ENCODE results near the gene PTPN13. TPM values are rescaled to one million over a fixed set of nuclear protein-coding genes. Genes with fewer than 3 reads are reported as not detected.
A peak's percentile ranks its signal among the peaks of the same experiment; 100 is the strongest.

Gene PTPN13
- polyA plus RNA-seq, 3 donors = 115 to 155 (median 125) TPM

- DNase-seq (ENCODE audit: extremely low read depth in 1 of 11, low read depth in 9 of 11, low spot score in 4 of 11) = no peak
These were observed 165.2 kb downstream of the PTPN13 start for GRCh38 chr4:86759298-86759697.

- DNase-seq (ENCODE audit: extremely low read depth in 1 of 11, low read depth in 9 of 11, low spot score in 4 of 11) = no peak
These were observed 168.5 kb downstream of the PTPN13 start for GRCh38 chr4:86762649-86763048.

- no peak for DNase-seq (ENCODE audit: extremely low read depth in 1 of 11, low read depth in 9 of 11, low spot score in 4 of 11)
These were observed 175.7 kb downstream of the PTPN13 start for GRCh38 chr4:86769794-86770193.

DNA sequence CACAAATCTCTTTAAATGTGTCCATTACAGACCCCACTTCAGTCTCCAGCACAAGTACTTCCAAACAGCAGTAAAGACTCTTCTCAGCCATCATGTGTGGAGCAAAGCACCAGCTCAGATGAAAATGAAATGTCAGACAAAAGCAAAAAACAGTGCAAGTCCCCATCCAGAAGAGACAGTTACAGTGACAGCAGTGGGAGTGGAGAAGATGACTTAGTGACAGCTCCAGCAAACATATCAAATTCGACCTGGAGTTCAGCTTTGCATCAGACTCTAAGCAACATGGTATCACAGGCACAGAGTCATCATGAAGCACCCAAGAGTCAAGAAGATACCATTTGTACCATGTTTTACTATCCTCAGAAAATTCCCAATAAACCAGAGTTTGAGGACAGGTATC, 177.0 kb downstream of the PTPN13 start:
- DNase-seq (ENCODE audit: extremely low read depth in 1 of 11, low read depth in 9 of 11, low spot score in 4 of 11) = no peak

- DNase-seq (ENCODE audit: extremely low read depth in 1 of 11, low read depth in 9 of 11, low spot score in 4 of 11) = no peak
These were observed 180.9 kb downstream of the PTPN13 start for GRCh38 chr4:86775061-86775460.

DNA sequence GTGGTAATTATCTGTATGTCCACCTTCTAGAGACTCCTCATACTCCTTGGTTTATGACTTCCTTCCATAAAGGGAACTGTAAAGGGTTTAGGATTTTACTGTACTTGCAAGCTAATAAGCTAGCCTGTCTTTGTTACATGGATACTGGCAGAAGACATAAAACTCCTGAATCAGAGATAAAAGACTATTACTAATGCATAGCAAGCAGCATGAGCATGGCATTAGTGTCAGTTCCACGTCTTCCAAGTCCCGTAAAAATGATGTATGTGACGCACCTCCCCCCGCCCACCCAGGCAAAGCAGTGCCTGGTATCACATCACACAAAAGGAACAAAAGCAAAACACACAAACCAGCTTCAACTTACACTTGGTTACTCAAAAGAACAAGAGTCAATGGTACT, 184.1 kb downstream of the PTPN13 start:
- DNase-seq (ENCODE audit: extremely low read depth in 1 of 11, low read depth in 9 of 11, low spot score in 4 of 11) = peak in 8 of 11 donors; percentile 1 to 17 (median 10)

GRCh38 chr4:86788826-86789225, 194.7 kb downstream of the PTPN13 start:
- DNase-seq (ENCODE audit: extremely low read depth in 1 of 11, low read depth in 9 of 11, low spot score in 4 of 11) = no peak

GRCh38 chr4:86791126-86791525, 197.0 kb downstream of the PTPN13 start:
- no peak for DNase-seq (ENCODE audit: extremely low read depth in 1 of 11, low read depth in 9 of 11, low spot score in 4 of 11)

GRCh38 chr4:86809809-86810208, 215.7 kb downstream of the PTPN13 start:
- no peak for DNase-seq (ENCODE audit: extremely low read depth in 1 of 11, low read depth in 9 of 11, low spot score in 4 of 11)

DNA sequence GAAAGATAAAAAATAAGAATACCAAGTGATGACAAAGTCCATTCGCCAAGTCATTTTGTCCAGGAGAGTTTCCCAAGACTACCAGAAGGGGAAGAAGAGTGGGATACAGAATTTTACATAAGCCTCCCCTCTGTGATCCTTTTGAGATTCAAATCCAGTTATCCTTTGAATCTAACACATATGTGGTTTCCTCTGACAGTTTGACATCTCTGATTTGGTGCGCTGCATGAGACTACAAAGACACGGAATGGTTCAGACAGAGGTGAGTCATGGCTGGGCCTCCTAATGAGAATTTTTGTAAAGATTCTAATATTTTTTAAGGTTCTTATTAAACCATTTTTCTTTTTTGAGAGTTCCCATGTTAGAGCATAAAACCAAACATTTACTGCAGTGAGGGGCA, 216.7 kb downstream of the PTPN13 start:
- DNase-seq (ENCODE audit: extremely low read depth in 1 of 11, low read depth in 9 of 11, low spot score in 4 of 11) = no peak

DNA sequence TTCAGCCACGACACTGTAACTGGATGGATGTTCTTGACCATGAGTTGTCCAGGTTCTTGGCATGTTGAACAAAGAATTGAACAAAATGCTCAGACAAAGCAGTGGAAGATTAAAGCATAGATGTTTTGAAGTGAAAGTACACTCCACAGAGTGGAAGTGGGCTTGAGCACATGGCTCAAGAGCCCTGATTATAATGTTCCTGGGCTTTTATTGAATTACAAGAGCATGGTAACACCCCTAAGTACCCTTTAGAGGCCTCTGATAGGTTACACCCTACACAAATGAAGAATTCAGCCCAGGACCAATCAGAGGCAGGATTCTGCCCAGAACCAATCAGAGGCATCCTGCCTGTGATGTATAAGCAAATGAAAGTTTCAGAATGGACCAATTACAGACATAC, 221.5 kb downstream of the PTPN13 start:
- no peak for DNase-seq (ENCODE audit: extremely low read depth in 1 of 11, low read depth in 9 of 11, low spot score in 4 of 11)

- DNase-seq (ENCODE audit: extremely low read depth in 1 of 11, low read depth in 9 of 11, low spot score in 4 of 11) = no peak
These were observed 222.6 kb downstream of the PTPN13 start for GRCh38 chr4:86816501-86817273.

GRCh38 chr4:86818211-86818610, 224.1 kb downstream of the PTPN13 start:
- peak in 1 of 11 donors; percentile 5 for DNase-seq (ENCODE audit: extremely low read depth in 1 of 11, low read depth in 9 of 11, low spot score in 4 of 11)

- DNase-seq (ENCODE audit: extremely low read depth in 1 of 11, low read depth in 9 of 11, low spot score in 4 of 11) = peak in 1 of 11 donors; percentile 25
These were observed 224.7 kb downstream of the PTPN13 start for GRCh38 chr4:86818841-86819240.

DNA sequence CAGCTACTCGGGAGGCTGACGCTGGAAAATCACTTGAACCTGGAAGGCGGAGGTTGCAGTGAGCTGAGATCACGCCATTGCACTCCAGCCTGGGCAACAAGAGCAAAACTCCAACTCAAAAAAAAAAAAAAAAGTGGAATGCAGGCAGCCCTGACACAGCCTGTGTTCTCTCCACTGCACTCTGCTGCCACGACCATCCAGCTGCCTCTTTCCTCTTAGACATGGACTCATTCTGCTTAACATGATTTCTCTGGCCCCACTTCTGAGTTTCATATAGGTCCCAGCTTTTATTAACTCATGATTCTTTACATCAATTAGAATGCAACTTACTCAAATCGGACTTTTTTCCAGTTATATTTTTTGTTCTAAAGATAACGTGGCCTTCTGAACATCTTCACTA, 225.4 kb downstream of the PTPN13 start:
- no peak for DNase-seq (ENCODE audit: extremely low read depth in 1 of 11, low read depth in 9 of 11, low spot score in 4 of 11)

GRCh38 chr4:86821151-86821550, 227.0 kb downstream of the PTPN13 start:
- no peak for DNase-seq (ENCODE audit: extremely low read depth in 1 of 11, low read depth in 9 of 11, low spot score in 4 of 11)

DNA sequence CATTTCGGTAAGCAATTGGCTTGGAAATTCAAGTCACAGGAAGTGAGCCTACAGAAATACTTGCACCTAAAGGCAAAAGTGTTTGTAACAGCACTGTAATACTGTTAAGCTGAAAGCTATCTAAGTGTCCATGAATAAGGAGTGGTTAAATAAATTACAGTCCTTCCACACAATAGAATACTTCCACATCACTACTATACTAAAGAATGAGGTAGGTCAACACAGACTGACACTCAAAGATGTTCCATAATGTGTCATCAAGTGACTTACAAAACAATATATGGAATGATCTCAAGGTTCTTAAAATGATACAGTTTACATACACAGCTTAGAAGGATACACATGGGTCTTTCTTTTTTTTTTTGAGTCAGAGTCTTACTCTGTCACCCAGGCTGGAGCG, 228.0 kb downstream of the PTPN13 start:
- DNase-seq (ENCODE audit: extremely low read depth in 1 of 11, low read depth in 9 of 11, low spot score in 4 of 11) = no peak

GRCh38 chr4:86825511-86825910, 231.4 kb downstream of the PTPN13 start:
- no peak for DNase-seq (ENCODE audit: extremely low read depth in 1 of 11, low read depth in 9 of 11, low spot score in 4 of 11)

GRCh38 chr4:86831262-86832130, 237.4 kb downstream of the PTPN13 start:
- DNase-seq (ENCODE audit: extremely low read depth in 1 of 11, low read depth in 9 of 11, low spot score in 4 of 11) = no peak

GRCh38 chr4:86833615-86834014, 239.5 kb downstream of the PTPN13 start:
- DNase-seq (ENCODE audit: extremely low read depth in 1 of 11, low read depth in 9 of 11, low spot score in 4 of 11) = no peak
